ENCODE results near the gene ZNF81. TPM values are rescaled to one million over a fixed set of nuclear protein-coding genes. Genes with fewer than 3 reads are reported as not detected.
A peak's percentile ranks its signal among the peaks of the same experiment; 100 is the strongest.
"Not testable (repeated sequence)": the region's sequence is repeated elsewhere in the genome, so short reads cannot be mapped to it uniquely, and the experiment has no call there.

The ZNF81 gene
- total RNA-seq = 11.0 and 15.3 TPM in 2 replicates

GRCh38 chrX:47836164-47837072 is at the start of gene ZNF81:
TSS of gene ZNF81 (plus strand) at chrX:47836902. CDS start at chrX:47846268, 9,366 bp downstream.
- POLR2A ChIA-PET = interaction anchor here (0.6 to 1.7 kb wide), 11 partner anchors 12 to 1166 kb away, joined by 3 to 9 read pairs (median 4); partner anchors contain the start of genes HDAC6, PORCN, RBM3 and TBC1D25
- ATAC-seq (ENCODE audit: low read depth) = peak; percentile 95
- H3K27me3 Mint-ChIP-seq = no peaks in the 10 kb centered on the region
- H3K9me3 Mint-ChIP-seq = no peaks in the 10 kb centered on the region
- peak within 1 kb of the TSS; percentile 93 for H3K27ac Mint-ChIP-seq
- no peak for TF ChIP-seq CTCF (IDR thresholded peaks at IDR 0.05)
- intact Hi-C loops (cut with micrococcal nuclease) = loop anchor here (2.0 to 10.0 kb wide), 7 partner anchors 178 to 1078 kb away; partner anchors contain the start of genes ARAF, ELK1, FTSJ1 and PIM2
- CTCF ChIA-PET = interaction anchor here (0.6 to 0.8 kb wide), 2 partner anchors 661 to 672 kb away, joined by 3 read pairs; no protein-coding TSS in a partner anchor
- peak within 1 kb of the TSS; percentile 93 for H3K4me3 Mint-ChIP-seq
- DNase-seq = peak; percentile 76
- peaks cover 11% of the 10 kb centered on the region for H3K36me3 Mint-ChIP-seq (ENCODE audit: low read depth)
- H3K4me1 Mint-ChIP-seq = peaks cover 21% of the 10 kb centered on the region

- H3K27ac Mint-ChIP-seq = no peak overlapping the region
- ATAC-seq (ENCODE audit: low read depth) (no peak), DNase-seq (no peak)
- intact Hi-C loops (cut with micrococcal nuclease) = no loop called here
- H3K4me1 Mint-ChIP-seq = no peaks in the 10 kb centered on the region
- no peak for TF ChIP-seq CTCF (IDR thresholded peaks at IDR 0.05)
- POLR2A ChIA-PET = no interaction called here
- H3K9me3 Mint-ChIP-seq = no peaks in the 10 kb centered on the region
- H3K4me3 Mint-ChIP-seq = no peak overlapping the region
- no peaks in the 10 kb centered on the region for H3K27me3 Mint-ChIP-seq
- no peaks in the 10 kb centered on the region for H3K36me3 Mint-ChIP-seq (ENCODE audit: low read depth)
- CTCF ChIA-PET = no interaction called here
Measured at GRCh38 chrX:47796433-47796906, 40.2 kb upstream of the ZNF81 start.

GRCh38 chrX:47797084-47797483 is 39.6 kb upstream of the ZNF81 start:
- POLR2A ChIA-PET = no interaction called here
- Mint-ChIP-seq H3K4me3 (no peak overlapping the region), H3K27ac (no peak overlapping the region), H3K9me3 (no peaks in the 10 kb centered on the region), H3K36me3 (ENCODE audit: low read depth) (no peaks in the 10 kb centered on the region), H3K4me1 (no peaks in the 10 kb centered on the region), H3K27me3 (no peaks in the 10 kb centered on the region)
- DNase-seq (no peak), ATAC-seq (ENCODE audit: low read depth) (no peak)
- no peak for TF ChIP-seq CTCF (IDR thresholded peaks at IDR 0.05)
- CTCF ChIA-PET = no interaction called here
- intact Hi-C loops (cut with micrococcal nuclease) = no loop called here

DNA sequence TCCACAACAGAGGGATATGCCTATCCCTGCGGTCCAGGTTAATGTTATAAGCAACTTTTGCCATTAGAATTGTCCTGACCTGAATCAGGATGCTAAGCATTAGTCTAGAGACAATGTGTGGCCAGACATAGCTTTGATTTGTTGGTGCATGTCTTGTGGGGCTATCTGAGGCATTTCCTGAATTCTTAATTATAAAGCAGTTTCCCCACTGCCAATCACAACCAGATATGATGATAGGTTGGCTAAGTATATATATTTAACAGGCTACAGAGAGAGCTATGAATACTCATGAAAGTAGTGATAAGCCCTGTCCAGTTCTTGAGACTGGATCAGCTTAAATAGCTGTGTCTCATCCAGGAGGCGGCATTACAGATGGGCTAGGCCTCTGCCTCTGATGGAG is 37.8 kb upstream of the ZNF81 start:
- H3K36me3 Mint-ChIP-seq (ENCODE audit: low read depth) = no peaks in the 10 kb centered on the region
- POLR2A ChIA-PET = no interaction called here
- H3K4me1 Mint-ChIP-seq = no peaks in the 10 kb centered on the region
- H3K4me3 Mint-ChIP-seq = no peak overlapping the region
- CTCF ChIA-PET = no interaction called here
- H3K9me3 Mint-ChIP-seq = no peaks in the 10 kb centered on the region
- no peak for DNase-seq
- no peak for TF ChIP-seq CTCF (IDR thresholded peaks at IDR 0.05)
- intact Hi-C loops (cut with micrococcal nuclease) = no loop called here
- no peak overlapping the region for H3K27ac Mint-ChIP-seq
- no peak for ATAC-seq (ENCODE audit: low read depth)
- H3K27me3 Mint-ChIP-seq = no peaks in the 10 kb centered on the region

DNA sequence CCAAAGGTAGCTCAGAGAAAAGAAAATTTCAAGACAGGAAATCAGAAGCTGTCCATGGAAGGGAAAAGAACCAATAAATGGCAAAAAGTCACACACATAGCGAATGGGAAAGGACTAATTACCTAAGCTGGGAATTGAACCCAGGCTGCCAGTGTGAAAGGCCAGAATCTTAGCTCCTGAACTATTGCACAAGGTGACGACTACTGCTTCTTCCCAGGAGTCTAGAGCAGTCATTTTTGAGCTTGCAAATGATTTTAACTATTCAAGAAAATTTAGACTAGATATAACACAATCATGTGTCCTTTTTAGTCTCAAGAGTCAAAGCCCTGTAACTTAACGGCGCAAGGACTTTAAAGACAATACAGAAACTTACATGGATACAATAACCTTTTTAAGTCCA is 34.1 kb upstream of the ZNF81 start:
- POLR2A ChIA-PET = no interaction called here
- DNase-seq (no peak), ATAC-seq (ENCODE audit: low read depth) (no peak)
- CTCF ChIA-PET = no interaction called here
- no peak overlapping the region for H3K4me3 Mint-ChIP-seq
- intact Hi-C loops (cut with micrococcal nuclease) = no loop called here
- no peaks in the 10 kb centered on the region for H3K4me1 Mint-ChIP-seq
- no peaks in the 10 kb centered on the region for H3K27me3 Mint-ChIP-seq
- H3K36me3 Mint-ChIP-seq (ENCODE audit: low read depth) = no peaks in the 10 kb centered on the region
- TF ChIP-seq CTCF (IDR thresholded peaks at IDR 0.05) = no peak
- no peaks in the 10 kb centered on the region for H3K9me3 Mint-ChIP-seq
- H3K27ac Mint-ChIP-seq = no peak overlapping the region

- H3K4me1 Mint-ChIP-seq; H3K36me3 Mint-ChIP-seq (ENCODE audit: low read depth); CTCF ChIA-PET; DNase-seq; ATAC-seq (ENCODE audit: low read depth); H3K4me3 Mint-ChIP-seq; H3K27me3 Mint-ChIP-seq; H3K9me3 Mint-ChIP-seq; H3K27ac Mint-ChIP-seq; intact Hi-C loops (cut with micrococcal nuclease): not testable (repeated sequence)
- POLR2A ChIA-PET = interaction anchor here (0.6 kb wide), 1 partner anchor 68 kb away, joined by 3 read pairs; no protein-coding TSS in a partner anchor
Measured at GRCh38 chrX:47803103-47803502, 33.6 kb upstream of the ZNF81 start.
